ENCODE data around the gene TMOD4.
A peak's percentile ranks its signal among the peaks of the same experiment; 100 is the strongest.
"Not testable (repeated sequence)": the region's sequence is repeated elsewhere in the genome, so short reads cannot be mapped to it uniquely, and the experiment has no call there.

The TMOD4 gene

DNA sequence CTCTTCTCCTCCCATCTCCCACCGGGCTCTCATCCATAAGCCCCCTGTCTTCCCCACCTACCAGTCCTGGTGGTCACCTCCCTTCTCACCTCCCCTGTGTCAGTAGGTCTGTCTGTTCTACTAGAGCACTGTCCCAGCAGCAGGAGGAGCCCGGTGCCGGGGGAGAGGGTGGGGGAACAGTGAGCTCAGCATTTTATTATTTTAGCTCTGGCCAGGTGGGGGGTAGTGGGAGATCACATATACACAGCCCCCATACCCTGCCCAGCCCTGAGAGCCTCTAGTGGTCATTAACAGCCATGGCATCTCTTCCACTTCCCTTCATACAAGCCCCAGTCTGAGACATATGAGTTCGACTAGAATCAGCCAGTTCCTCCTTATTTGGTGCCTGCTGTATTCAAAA is at the start of gene TMOD4:
Gene TMOD4 (minus strand): TSS at position 119 of the 400 bp plus-strand sequence. CDS start 1,106 bp downstream, outside the sequence.
- DNase-seq, result no peak

DNA sequence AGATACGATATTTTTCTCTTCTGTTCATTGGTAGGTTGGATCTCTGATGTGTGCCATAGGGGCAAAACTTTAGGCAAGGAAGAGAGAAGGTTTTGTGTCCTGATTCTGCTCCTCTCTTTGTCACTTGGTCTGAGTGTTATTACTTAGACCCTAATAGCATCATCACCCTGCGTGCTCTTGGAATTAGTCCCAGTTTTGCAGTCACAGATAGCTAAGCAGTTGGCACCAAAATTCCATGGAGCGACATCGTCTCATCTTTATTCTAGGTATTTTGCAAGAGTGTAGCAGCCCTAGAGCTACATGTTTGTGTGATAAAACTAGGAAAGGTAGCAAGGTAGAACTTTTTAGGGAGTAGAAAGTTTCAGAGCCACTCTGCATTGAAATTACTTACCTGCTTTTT is 46.3 kb upstream of the TMOD4 start:
- no peak for DNase-seq

DNA sequence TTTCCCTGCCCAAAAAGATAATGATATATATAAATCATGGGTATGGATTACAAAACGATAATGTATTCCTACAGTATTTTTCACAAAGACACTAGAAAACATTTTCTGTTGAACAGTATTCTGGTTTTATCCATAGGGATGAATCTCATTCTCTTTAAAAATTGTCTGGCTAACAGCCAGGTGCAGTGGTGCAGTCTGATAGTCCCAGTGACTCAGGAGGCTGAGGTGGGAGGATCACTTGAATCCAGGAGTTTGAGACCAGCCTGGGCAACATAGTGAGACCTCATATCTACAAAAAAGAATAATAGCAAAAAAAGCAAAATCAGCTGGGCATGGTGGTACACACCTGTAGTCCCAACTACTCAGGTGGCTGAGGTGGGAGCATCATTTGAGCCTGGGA is 45.8 kb upstream of the TMOD4 start:
- no peak for DNase-seq

DNA sequence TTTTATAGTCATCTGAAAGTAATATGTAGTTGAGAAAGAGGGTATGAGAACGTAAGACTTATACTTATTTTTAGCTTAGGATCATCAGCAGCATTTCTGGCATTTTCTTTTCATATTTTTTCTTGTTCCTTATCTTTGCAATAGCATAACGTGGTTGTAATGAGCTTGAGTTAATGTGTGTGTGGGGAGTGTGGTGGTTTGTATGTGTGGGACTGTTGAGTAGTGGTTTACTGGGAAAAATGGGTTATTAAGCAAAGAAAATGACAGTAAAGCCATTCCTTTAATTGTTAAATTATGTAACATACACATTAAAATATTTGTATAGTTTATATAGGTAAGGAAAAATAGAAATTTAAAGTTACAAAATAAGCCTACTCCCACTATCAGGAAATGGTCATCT is 37.8 kb upstream of the TMOD4 start:
- DNase-seq, result no peak

DNA sequence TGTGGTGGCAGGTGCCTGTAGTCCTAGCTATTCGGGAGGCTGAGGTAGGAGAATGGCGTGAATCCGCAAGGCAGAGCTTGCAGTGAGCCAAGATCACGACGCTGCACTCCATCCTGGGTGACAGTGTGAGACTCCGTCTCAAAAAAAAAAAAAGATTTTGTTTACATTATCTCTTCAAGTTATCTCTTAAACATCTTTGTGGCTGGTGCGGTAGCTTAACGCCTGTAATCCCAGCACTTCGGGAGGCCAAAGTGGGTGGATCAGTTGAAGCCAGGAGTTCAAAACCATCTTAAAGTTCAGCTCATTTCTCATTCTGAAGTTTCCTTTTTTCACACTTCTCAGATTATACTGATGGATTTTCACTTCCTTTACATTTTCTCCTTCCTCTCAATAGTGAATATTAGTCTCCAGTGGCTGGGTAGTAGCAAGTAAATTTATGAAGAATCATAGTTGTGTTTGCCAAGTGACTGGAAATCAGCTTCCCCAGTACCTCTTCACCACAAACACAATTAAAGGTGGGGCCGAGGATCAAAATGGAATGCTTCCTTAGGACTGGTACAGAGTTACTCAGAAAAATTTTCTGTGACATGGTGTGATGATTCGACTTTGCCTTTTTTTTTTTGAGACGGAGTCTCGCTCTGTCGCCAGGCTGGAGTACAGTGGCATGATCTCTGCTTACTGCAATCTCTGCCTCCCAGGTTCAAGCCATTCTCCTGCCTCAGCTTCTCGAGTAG is 36.4 kb upstream of the TMOD4 start:
- no peak for DNase-seq

DNA sequence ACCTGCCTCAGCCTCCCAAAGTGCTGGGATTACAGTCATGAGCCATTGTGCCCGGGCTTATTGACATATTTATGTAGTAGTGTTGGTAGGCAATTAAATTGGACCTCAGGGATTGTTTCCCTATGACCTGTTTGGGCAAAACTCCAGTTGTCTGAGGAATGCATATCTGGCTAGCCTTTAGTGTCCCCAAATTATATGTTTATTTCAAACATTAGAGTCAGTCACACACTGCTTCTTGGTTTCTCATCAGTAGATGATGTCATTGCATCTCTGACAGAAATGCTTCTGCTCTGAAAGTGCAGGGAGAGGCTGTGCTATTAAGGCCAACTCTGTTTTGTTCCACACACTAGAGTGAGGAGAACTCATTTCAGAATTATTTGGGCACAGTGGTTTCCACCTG is 35.0 kb upstream of the TMOD4 start:
- DNase-seq, result no peak

DNA sequence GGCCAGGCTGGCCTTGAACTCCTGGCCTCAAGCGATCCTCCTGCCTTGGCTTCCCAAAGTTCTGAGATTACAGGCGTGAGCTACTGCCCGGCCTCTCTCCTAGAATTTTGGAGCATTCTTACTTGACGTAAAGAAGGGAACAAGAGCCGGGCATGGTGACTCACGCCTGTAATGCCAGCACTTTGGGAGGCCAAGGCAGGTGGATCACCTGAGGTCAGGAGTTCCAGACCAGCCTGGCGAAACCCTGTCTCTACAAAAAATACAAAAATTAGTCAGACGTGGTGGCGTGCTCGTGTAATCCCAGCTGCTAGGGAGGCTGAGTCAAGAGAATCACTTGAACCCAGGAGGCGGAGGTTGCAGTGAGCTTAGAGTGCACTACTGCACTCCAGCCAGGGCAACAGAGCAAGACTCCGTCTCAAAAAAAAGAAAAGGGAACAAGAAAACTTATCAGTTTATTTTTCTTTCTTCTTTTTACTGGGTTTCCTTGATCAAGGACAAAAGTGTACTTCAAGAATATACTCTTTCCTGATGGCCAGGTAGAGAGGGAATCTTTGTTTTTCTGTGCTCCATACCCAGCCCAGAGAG is 29.7 kb upstream of the TMOD4 start:
- not testable (repeated sequence) for DNase-seq

DNA sequence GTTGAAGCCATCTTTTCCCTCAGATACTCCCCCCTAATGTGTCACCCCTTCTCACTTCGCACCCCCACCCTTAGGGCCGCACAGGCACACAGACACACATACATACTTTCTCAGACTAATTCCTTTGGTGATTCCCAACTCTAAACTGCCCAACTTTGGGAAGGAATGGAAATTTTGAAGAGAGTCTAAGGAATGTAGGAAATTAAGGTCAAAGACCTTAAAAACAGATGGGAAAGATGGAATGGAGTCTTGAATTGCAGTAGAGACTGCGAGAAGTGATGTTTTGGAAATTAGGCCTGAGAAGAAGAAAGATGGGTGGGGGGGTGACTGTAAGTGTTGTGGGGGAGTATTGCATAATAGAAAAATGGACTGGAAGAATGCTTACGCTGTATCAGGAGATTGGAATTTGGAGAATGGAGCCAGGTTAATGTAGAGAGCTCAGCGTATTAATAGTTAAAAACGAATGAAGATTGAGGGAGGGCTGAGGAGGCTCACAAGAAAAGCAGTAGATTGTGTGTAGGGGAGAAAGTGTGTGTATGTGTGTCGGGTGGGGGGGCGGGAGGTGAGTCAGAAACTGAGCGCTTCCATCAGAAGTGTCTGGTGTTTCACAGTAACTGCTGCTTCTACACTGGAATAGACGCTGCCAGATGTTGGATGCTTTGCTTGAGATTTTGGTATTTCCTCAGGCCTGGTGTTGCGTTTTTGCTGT is 24.2 kb upstream of the TMOD4 start:
- no peak for DNase-seq

DNA sequence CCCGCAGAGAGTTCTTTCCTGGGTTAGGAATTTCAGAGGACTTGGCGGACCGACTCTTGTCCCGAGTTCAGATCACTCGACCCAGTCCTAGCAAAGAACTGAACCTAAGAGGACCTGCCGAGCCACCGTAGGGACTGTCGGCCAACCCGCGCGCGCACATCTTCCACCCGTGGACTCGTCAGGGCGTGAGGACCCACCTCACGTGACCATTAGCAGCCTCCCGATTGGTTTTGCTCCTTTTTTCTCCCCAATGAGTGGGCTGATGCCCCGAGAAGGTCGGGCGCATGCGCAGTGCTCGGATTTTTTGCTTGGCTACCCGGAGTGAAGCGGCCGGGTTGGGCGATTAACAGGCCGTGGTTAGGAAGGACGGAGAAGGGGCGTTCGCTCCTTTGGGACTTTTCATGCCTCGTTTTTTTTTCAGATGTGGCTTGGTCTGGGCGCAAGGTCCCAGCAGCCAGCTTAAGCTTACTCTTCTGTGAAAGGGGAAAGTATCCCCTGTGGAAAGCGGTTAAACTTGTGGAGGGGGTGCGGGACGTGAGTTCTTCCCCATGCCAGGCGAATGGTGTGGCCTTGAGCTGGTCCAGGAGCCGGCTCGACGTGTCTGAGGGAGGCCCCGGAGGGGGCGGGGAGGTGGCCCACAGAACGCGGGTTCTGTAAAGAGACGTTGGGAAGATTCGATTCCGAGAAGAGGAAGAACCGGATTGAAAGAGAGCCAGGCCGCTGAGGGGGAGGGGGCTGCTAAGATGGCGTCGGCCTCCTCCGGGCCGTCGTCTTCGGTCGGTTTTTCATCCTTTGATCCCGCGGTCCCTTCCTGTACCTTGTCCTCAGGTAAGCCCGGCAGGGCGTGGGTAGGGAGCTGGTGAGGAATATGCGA is 22.7 kb upstream of the TMOD4 start, which contains the start of gene PIP5K1A:
Gene PIP5K1A (plus strand): TSS at position 299 of the 874 bp plus-strand sequence. CDS start 445 bp downstream, at position 744.
- peak; percentile 98 for DNase-seq

DNA sequence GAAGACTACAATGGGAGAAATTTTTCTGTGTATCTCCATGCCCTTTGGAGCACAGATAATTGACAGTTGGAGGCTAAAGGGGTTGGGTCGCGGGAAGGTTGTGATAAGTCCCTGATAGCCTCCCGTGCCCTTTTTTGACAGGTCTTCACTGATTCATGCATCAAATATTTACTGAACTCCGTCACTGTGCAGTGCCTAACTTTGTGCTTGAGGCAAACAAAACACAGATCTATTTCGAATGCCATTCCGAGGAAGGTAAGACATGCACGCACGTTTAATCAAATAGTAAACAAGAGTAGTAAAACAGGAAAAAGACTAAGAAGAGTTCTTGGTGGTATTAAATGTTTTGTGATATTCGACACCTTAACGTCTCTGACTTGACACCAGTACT is 22.1 kb upstream of the TMOD4 start:
- peak; percentile 34 for DNase-seq

DNA sequence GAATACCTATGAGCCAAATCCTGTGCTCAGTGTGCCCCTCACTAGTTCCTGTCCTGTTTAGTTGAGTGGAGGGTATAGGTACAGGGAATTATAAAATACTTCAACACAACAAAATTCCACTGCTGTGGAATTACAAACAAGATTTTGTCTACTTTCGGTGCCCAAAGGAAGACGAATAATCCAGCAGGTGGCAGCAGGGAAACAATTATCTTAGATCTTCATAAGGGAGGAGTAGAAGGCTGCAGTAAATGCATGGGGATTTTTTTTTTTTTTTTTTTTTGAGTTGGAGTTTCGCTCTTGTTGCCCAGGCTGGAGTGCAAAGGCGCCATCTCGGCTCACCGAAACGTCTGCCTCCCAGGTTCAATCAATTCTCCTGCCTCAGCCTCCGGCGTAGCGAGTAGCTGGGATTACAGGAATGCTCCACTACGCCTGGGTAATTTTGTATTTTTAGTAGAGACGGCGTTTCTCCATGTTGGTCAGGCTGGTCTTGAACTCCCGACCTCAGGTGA is 20.6 kb upstream of the TMOD4 start:
- DNase-seq, result peak; percentile 75

DNA sequence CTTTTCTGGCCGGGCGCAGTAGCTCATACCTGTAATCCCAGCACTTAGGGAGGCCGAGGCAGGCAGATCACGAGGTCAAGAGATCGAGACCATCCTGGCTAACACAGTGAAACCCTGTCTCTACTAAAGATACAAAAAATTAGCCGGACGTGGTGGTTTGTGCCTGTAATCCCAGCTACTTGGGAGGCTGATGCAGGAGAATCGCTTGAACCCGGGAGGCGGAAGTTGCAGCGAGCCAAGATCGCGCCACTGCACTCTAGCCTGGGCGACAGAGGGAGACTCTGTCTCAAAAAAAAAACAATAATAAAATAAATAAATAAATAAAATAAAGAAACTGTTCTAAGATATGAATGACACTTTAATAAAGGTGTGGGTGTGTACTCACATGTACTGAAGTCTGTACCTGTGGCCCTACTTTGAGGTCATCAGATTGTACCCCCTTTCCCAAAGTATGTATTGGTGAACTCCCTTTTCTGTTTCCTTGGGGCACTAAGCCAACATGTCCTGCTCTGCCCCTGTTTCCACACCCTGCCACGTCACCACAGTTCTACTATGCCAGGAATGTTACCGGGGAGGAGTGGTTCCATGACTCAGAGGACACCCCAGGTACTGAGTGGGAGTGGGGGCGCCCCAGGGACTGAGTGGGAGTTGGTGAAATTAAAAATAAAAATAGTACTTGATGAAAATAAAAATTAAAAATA is 19.3 kb upstream of the TMOD4 start:
- DNase-seq, result not testable (repeated sequence)

DNA sequence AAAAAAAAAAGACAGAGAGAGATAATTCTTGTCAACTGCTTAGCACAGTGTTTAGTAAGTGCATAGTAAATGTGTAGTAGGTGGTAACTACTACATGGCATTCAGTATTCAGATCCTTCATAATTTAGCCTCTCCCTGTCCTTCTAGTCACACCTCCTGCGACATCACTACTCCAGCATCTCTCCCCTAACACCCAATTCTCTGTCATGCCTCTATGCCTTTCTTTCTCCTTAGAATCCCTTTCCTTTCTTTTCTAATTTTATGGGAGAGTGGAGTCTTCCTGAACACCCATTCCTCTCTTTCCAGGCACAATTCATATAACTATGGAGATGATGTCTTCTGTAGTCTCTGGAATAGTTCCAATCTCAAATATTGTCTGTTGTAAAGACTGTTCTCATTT is 18.1 kb upstream of the TMOD4 start:
- DNase-seq, result no peak

DNA sequence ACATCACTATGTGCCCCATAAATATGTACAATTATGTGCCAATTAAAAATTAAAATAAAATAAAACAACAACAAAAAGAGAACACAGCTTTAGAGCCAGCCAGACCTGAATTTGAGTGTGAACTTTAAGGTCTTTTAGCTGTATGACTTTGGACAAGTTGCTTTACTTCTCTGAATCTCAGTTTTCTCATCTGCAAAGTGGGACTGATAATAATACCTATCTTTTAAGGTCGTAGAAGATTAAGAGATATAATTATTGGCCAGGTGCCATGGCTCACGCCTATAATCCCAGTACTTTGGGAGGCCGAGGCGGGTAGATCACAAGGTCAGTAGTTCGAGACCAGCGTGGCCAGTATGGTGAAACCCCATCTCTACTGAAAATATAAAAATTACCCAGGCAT is 17.5 kb upstream of the TMOD4 start:
- DNase-seq, result no peak

DNA sequence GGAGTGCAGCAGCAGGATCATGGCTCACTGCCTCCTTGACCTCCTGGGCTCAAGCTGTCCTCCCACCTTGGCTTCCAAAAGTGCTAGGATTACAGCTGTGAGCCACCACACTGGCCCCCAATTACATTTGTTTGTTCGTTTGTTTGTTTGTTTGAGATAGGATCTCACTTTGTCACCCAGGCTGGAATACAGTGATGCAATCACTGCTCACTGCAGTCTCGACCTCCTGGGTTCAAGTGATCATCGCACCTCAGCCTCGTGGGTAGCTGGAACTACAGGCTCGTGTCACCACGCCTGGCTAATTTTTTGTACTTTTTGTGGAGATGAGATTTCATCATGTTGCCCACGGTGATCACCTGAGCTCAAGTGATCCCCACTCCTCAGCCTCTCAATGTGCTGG is 16.3 kb upstream of the TMOD4 start:
- DNase-seq, result no peak

DNA sequence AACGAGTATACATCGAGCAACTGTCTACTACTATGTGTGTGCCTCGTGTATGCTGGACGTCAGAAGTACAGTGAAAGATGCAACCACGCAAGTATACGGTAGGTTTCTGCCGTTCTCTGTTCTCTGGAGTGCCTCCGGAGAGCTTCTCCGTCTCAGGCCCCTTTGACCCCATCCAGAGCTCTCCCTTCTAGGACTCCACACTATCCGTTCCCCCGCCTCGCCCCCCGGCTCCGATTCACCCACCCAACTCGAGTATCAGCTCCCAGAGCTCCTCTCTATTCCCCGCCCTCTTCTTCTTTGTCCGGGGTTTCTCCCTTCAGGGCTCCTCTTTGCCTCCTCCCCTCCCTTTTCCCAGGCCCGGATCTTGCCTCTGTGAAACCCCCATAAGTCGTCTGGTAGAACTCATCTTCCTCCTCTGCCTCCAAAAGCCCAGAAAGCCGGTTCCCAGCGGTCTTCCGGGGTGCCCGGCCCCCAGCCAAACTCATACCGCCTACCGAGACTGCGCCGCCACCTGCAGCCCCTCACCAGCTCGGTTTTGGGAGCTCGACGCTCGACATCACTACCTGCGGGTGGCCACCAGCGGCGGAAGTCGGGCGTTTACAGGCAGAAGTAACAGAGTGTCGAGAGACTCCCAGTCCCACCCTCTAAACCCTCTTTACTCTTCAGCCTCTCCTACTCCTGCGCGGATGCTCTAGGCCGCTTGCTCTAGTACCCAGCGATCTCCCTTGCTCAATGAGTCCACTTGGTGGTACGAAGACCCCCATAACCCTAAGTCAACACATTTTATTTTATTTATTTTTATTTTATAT is 14.1 kb upstream of the TMOD4 start, which contains the start of gene VPS72:
Gene VPS72 (minus strand): TSS at position 561 of the 809 bp plus-strand sequence. CDS start 76 bp downstream, at position 485.
- peak; percentile 92 for DNase-seq

DNA sequence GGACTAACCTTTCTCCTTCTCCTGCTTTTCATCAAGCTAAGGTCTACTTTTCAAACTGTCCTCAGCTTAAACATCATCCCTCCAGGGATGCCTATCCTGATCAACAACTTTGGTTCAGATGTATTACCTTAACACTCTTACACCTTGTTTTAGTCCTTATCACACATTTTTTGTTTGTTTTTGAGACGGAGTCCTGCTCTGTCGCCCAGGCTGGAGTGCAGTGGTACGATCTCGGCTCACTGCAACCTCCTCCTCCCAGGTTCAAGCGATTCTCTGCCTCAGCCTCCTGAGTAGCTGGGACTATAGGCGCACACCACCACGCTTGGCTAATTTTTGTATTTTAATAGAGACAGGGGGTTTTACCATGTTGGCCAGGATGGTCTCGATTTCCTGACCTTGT is 12.9 kb upstream of the TMOD4 start:
- DNase-seq, result not testable (repeated sequence)

DNA sequence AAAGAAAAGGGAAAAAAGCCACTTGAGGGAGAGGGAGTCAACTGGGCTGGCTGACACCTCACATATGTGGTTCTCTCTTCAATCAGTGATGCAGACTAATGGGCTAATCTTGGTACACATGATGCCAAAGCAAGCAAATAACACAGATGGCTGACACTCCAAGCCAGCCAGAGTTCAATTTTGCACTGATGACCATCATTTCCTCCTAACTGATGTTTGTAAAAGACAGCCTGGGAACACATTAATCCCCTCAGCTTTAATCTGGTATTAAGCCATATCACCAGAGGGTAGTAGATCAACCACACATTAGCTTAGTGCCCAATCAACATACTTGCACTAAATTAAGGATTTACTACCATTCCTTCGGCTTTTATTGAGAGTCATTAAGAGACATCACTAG is 11.4 kb upstream of the TMOD4 start:
- DNase-seq, result no peak

DNA sequence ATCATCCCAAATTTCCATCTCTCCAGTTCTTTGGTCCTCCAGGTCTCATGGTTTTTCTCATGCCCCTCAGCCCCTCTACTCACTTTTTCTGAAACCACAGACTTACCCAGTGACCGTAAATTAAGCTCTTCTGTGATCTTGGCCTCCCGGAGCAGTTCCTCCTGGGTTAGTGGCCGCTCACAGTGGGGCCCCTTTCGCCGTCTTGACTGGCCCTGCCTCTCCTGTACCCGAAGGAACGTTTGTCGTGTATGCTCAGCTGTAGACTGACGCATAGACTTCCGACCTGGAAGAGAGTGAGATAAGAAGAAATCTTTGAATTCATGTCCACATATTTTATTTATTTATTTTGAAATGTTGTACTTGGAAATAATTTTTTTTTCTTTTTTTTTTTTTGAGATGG is 8.4 kb upstream of the TMOD4 start:
- no peak for DNase-seq

DNA sequence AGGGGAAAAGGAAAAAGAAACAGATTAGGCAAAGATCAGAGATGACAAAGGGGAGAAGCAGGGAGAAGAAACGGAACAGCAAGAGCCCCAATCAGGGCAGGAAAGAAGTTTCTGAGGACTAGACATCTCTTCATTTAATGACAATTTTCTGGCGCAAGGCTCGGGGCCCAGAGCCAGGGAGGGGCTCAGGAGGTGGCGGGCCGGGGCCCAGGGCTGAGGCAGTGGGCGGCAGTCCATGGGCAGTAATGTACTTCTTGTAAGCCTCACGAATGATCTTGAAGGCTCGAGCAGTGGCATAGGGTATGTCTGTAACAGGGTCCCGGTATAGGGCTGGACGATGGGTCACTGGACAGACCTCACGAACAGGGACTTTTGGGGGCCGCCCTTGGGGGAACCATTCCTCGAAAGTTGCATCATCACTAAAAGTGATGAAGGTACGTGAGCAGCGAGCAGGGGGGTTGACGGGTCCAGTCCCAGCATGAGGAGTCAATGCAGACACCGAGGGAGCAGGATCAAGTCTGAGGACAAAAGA is 799 bp upstream of the TMOD4 start:
- no peak for DNase-seq
